Measurements from ENCODE around the gene SLX9. TPM values are rescaled to one million over a fixed set of nuclear protein-coding genes. Genes with fewer than 3 reads are reported as not detected.

Gene SLX9
- total RNA-seq, 2 donors from 2014 or later, result 21.4 to 24.8 TPM

- H3K4me1 ChIP-seq (replicated peaks), result no peaks in the 10 kb centered on the region
- no peaks in the 10 kb centered on the region for H3K36me3 ChIP-seq
- no peaks in the 10 kb centered on the region for H3K9me3 ChIP-seq
- TF ChIP-seq POLR2A (IDR thresholded peaks at IDR 0.05), result no peak
- TF ChIP-seq POLR2AphosphoS5 (IDR thresholded peaks at IDR 0.05), result no peak
- no peak for TF ChIP-seq CTCF (IDR thresholded peaks at IDR 0.05)
- WGBS, result 79% methylated on average over 23 of the region's 23 CpGs
- no peaks in the 10 kb centered on the region for H3K27me3 ChIP-seq (replicated peaks; ENCODE audit: insufficient read depth)
- no peak overlapping the region for H3K4me3 ChIP-seq
- DNase-seq (ENCODE audit: low spot score), result no peak
- intact Hi-C loops (cut with DNase I), result no loop called here
- no peak overlapping the region for H3K27ac ChIP-seq
Observed at GRCh38 chr21:44987301-44987885, 47.6 kb downstream of the SLX9 start.

DNA sequence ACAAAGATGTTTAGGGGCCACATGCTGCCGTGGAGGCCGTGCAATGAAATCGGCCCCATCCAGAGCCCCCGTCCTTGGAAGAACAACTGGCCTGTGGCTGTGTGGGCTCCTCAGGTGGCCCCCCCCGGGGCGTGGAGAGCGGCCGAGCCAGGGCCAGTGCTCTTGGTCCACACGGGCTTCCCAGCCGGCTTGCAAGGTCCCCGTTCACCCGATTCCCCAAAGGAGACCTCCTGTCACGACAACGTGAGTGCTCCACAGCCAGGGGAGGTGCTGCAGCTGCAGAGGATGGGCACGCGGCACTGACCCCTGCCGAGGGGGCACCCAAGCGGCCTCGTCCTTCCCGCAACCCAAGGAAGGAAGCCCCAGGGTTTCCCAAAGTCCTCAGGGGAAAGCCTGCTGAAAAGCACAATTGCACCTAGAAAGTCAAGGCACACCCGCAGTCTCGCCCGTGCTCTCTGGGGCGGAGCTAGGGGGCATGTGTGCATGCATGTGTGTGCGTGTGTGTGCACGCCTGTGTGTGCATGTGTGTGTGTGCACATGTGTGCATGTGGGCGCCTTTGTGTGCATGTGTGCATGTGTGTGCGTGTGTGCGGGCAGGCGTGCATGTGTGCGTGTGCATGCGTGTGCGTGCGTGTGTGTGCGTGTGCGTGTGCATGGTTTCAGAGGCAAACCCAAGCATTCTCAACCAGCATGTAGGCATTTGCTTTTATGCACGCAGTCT lies 48.2 kb downstream of the SLX9 start:
- H3K27me3 ChIP-seq (replicated peaks; ENCODE audit: insufficient read depth), result no peaks in the 10 kb centered on the region
- 82% methylated on average over 33 of the region's 37 CpGs for WGBS
- H3K4me3 ChIP-seq, result no peak overlapping the region
- intact Hi-C loops (cut with DNase I), result no loop called here
- TF ChIP-seq POLR2A (IDR thresholded peaks at IDR 0.05), result no peak
- no peak for TF ChIP-seq POLR2AphosphoS5 (IDR thresholded peaks at IDR 0.05)
- TF ChIP-seq CTCF (IDR thresholded peaks at IDR 0.05), result no peak
- no peak for DNase-seq (ENCODE audit: low spot score)
- H3K36me3 ChIP-seq, result no peaks in the 10 kb centered on the region
- no peaks in the 10 kb centered on the region for H3K4me1 ChIP-seq (replicated peaks)
- H3K27ac ChIP-seq, result no peak overlapping the region
- no peaks in the 10 kb centered on the region for H3K9me3 ChIP-seq

DNA sequence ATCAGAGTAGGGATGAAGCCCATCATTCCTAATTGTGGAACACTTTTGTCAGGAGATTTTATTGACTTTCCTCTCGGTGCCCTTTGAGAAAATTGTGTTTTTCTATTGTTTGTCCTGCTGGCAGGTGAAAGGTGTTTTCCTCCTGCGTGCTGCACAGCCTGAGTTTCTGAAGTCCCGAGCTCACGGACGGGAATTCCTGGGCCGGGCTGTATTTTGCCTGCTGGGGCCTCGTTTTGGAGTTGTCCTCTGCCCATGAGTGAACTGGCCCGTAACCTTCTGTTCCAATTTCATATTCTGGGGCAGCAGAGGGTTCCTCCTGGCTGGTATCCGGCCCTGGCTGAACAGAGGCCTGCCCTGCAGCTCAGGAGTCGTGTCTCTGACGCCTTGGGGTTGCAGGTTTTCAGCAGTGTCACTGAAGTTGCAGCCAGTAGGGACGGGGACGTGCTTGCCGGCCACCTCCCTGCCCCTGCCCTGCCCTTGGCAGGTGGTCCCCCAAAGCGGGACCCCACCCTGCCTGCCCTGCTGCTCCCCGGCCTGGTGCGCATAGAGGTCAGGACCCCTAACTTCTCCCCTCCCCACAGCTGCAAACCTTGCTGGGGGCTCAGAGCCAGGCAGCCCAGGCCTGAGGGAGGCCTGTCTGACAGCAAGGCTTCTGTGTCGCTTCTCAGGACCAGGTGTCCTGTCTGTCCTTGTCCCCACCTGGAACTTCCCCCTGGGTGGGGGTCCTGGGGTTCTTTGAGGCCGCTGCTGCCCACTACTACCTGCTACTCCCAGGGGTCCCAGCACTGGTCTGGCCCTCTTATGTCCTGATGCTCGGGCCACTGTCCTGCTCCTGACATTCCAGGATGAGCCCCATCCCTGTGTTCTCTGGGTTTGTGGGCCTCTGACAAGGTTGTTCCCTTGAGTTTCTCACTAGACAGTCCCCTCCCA lies 49.0 kb downstream of the SLX9 start:
- Histone ChIP-seq H3K27ac (no peak overlapping the region), H3K9me3 (no peaks in the 10 kb centered on the region), H3K36me3 (no peaks in the 10 kb centered on the region), H3K27me3 (replicated peaks; ENCODE audit: insufficient read depth) (no peaks in the 10 kb centered on the region), H3K4me1 (replicated peaks) (no peaks in the 10 kb centered on the region), H3K4me3 (no peak overlapping the region)
- intact Hi-C loops (cut with DNase I), result no loop called here
- no peak for TF ChIP-seq POLR2A (IDR thresholded peaks at IDR 0.05)
- TF ChIP-seq POLR2AphosphoS5 (IDR thresholded peaks at IDR 0.05), result no peak
- no peak for TF ChIP-seq CTCF (IDR thresholded peaks at IDR 0.05)
- 85% methylated on average over 19 of the region's 20 CpGs for WGBS
- no peak for DNase-seq (ENCODE audit: low spot score)

DNA sequence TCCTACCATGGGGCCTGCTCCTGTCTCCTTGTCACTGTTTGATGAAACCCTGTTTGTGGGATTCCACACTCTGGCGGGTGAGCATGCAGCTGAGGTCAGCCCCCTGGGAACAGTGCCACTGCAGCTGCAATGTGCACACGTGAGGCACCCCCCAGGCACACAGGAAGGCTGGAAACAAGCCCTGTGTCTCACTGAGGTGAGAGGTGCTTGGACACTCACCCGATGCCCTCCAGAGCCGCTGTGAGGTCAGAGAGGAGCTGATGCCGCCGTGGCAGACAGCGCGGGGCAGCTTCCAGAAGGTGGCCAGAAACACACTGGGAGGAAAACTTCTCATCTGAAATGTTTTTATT lies 49.7 kb downstream of the SLX9 start:
- DNase-seq (ENCODE audit: low spot score), result no peak
- intact Hi-C loops (cut with DNase I), result no loop called here
- no peak overlapping the region for H3K4me3 ChIP-seq
- no peaks in the 10 kb centered on the region for H3K27me3 ChIP-seq (replicated peaks; ENCODE audit: insufficient read depth)
- TF ChIP-seq CTCF (IDR thresholded peaks at IDR 0.05), result no peak
- TF ChIP-seq POLR2AphosphoS5 (IDR thresholded peaks at IDR 0.05), result no peak
- no peak for TF ChIP-seq POLR2A (IDR thresholded peaks at IDR 0.05)
- H3K4me1 ChIP-seq (replicated peaks), result no peaks in the 10 kb centered on the region
- H3K9me3 ChIP-seq, result no peaks in the 10 kb centered on the region
- 77% methylated on average over 8 of the region's 8 CpGs for WGBS
- no peak overlapping the region for H3K27ac ChIP-seq
- no peaks in the 10 kb centered on the region for H3K36me3 ChIP-seq
